Osteocyte (in vitro differentiated cells): ENCODE measurements around the gene CDH22. TPM values are rescaled to one million over a fixed set of nuclear protein-coding genes. Genes with fewer than 3 reads are reported as not detected.

Experiments used
- DNase-seq: peaks from one replicate; pipeline ENCODE4 v3.0.0; 2021; ENCODE audit warnings: mixed read lengths; ENCODE audit not compliant: unreplicated experiment; ENCODE audit errors: extremely low spot score
- H3K27ac Mint-ChIP-seq: one replicate; pipeline ENCODE4 v1.8.0; 2021; ENCODE audit warnings: mild to moderate bottlenecking, mixed read lengths; ENCODE audit not compliant: unreplicated experiment
- H3K27me3 Mint-ChIP-seq: one replicate; pipeline ENCODE4 v1.8.0; 2021; ENCODE audit warnings: mixed read lengths; ENCODE audit not compliant: unreplicated experiment
- H3K36me3 Mint-ChIP-seq: one replicate; pipeline ENCODE4 v1.8.0; 2021; ENCODE audit warnings: mixed read lengths; ENCODE audit not compliant: unreplicated experiment
- H3K4me1 Mint-ChIP-seq: one replicate; pipeline ENCODE4 v1.8.0; 2021; ENCODE audit warnings: mixed read lengths; ENCODE audit not compliant: unreplicated experiment
- H3K4me3 Mint-ChIP-seq: one replicate; pipeline ENCODE4 v1.8.0; 2021; ENCODE audit warnings: mild to moderate bottlenecking, moderate library complexity, mixed read lengths; ENCODE audit not compliant: unreplicated experiment
- H3K9me3 Mint-ChIP-seq: one replicate; pipeline ENCODE4 v1.8.0; 2021; ENCODE audit warnings: mixed read lengths; ENCODE audit not compliant: unreplicated experiment
- CTCF ChIP-seq: fragments of 200-600 bp; sonication (generic); IDR thresholded peaks from 2 replicates; pipeline ENCODE4 v1.5.0; 2021; ENCODE audit warnings: antibody characterized with exemption, mild to moderate bottlenecking, moderate library complexity
- total RNA-seq: library from RNA; stranded (reverse); gene quantifications from 2 replicates; pipeline ENCODE4 v1.2.1, GENCODE V29; 2021

The CDH22 gene
- total RNA-seq, 1 donor from 2014 or later = not detected

GRCh38 chr20:46282669-46283068, 25.6 kb downstream of the CDH22 start:
- no peak for TF ChIP-seq CTCF
- Mint-ChIP-seq H3K9me3 (no peaks in the 10 kb centered on the region), H3K4me3 (no peak overlapping the region), H3K4me1 (no peaks in the 10 kb centered on the region), H3K27me3 (peaks cover 23% of the 10 kb centered on the region), H3K27ac (no peak overlapping the region), H3K36me3 (no peaks in the 10 kb centered on the region)
- no peak for DNase-seq

GRCh38 chr20:46279103-46279502, 29.2 kb downstream of the CDH22 start:
- H3K27ac Mint-ChIP-seq = no peak overlapping the region
- no peaks in the 10 kb centered on the region for H3K36me3 Mint-ChIP-seq
- H3K27me3 Mint-ChIP-seq = peaks cover 30% of the 10 kb centered on the region
- no peaks in the 10 kb centered on the region for H3K9me3 Mint-ChIP-seq
- no peak overlapping the region for H3K4me3 Mint-ChIP-seq
- H3K4me1 Mint-ChIP-seq = no peaks in the 10 kb centered on the region
- no peak for TF ChIP-seq CTCF
- no peak for DNase-seq

- Mint-ChIP-seq H3K4me1 (no peaks in the 10 kb centered on the region), H3K4me3 (no peak overlapping the region), H3K36me3 (no peaks in the 10 kb centered on the region), H3K27ac (no peak overlapping the region), H3K27me3 (peaks cover 30% of the 10 kb centered on the region), H3K9me3 (no peaks in the 10 kb centered on the region)
- no peak for DNase-seq
- TF ChIP-seq CTCF = no peak
Observed at GRCh38 chr20:46277602-46278001, 30.7 kb downstream of the CDH22 start.

- H3K36me3 Mint-ChIP-seq = no peaks in the 10 kb centered on the region
- H3K9me3 Mint-ChIP-seq = no peaks in the 10 kb centered on the region
- peaks cover 32% of the 10 kb centered on the region for H3K27me3 Mint-ChIP-seq
- H3K4me3 Mint-ChIP-seq = no peak overlapping the region
- no peak for DNase-seq
- no peaks in the 10 kb centered on the region for H3K4me1 Mint-ChIP-seq
- no peak overlapping the region for H3K27ac Mint-ChIP-seq
- TF ChIP-seq CTCF = no peak
Observed at GRCh38 chr20:46276531-46276930, 31.8 kb downstream of the CDH22 start.

GRCh38 chr20:46275091-46275490, 33.2 kb downstream of the CDH22 start:
- no peak overlapping the region for H3K4me3 Mint-ChIP-seq
- H3K36me3 Mint-ChIP-seq = no peaks in the 10 kb centered on the region
- H3K9me3 Mint-ChIP-seq = no peaks in the 10 kb centered on the region
- H3K27ac Mint-ChIP-seq = no peak overlapping the region
- no peak for TF ChIP-seq CTCF
- DNase-seq = no peak
- peaks cover 30% of the 10 kb centered on the region for H3K27me3 Mint-ChIP-seq
- no peaks in the 10 kb centered on the region for H3K4me1 Mint-ChIP-seq
